ENCODE data around the gene FFAR4.
A peak's percentile ranks its signal among the peaks of the same experiment; 100 is the strongest.
"Not testable (repeated sequence)": the region's sequence is repeated elsewhere in the genome, so short reads cannot be mapped to it uniquely, and the experiment has no call there.

Gene FFAR4

GRCh38 chr10:93566435-93567276 is at the start of gene FFAR4:
TSS of gene FFAR4 (plus strand) at chr10:93566665. CDS start at chr10:93566721, 56 bp downstream.
- Mint-ChIP-seq H3K9me3 (no peaks in the 10 kb centered on the region), H3K4me3 (no peak within 1 kb of the TSS), H3K4me1 (peaks cover 10% of the 10 kb centered on the region), H3K27ac (no peak within 1 kb of the TSS), H3K27me3 (peaks cover 71% of the 10 kb centered on the region)
- no peak for ATAC-seq
- no peak for DNase-seq

DNA sequence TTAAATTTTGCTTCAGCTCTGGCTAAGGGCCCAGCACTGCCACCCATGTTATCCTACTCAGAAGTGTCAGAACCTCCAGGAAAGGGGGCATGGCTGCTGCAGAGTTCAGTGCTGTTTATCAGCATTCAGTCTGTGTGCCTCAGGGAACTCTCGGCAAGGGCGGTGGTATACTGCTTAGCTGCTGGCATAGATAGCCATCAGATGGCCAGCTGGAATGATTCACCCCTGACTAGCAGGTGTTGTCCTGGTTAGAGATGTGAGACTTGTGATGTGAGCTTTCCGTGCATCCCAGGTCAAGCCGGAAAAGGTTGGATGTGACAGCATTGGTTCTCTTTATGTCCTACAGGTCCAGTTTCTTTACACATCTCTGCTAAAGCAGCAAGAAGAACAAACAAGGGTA is 47.9 kb upstream of the FFAR4 start:
- H3K27me3 Mint-ChIP-seq: no peaks in the 10 kb centered on the region
- H3K9me3 Mint-ChIP-seq: peaks cover 5 to 7% of the 10 kb centered on the region in 2 donors
- DNase-seq (no peak), ATAC-seq (no peak)
- no peak overlapping the region for H3K27ac Mint-ChIP-seq
- no peaks in the 10 kb centered on the region for H3K4me1 Mint-ChIP-seq
- H3K4me3 Mint-ChIP-seq: no peak overlapping the region

- Mint-ChIP-seq H3K4me3 (no peak overlapping the region), H3K27me3 (peaks cover 29% of the 10 kb centered on the region), H3K4me1 (no peaks in the 10 kb centered on the region), H3K27ac (no peak overlapping the region), H3K9me3 (no peaks in the 10 kb centered on the region)
- DNase-seq: no peak
- no peak for ATAC-seq
Observed at GRCh38 chr10:93535293-93535692, 31.2 kb upstream of the FFAR4 start.

GRCh38 chr10:93540871-93541270 is 25.6 kb upstream of the FFAR4 start:
- ATAC-seq, H3K4me3 Mint-ChIP-seq, H3K4me1 Mint-ChIP-seq, DNase-seq, H3K9me3 Mint-ChIP-seq, H3K27ac Mint-ChIP-seq: not testable (repeated sequence)
- H3K27me3 Mint-ChIP-seq: peaks cover 30% of the 10 kb centered on the region

- Mint-ChIP-seq H3K9me3 (no peaks in the 10 kb centered on the region), H3K27ac (no peak overlapping the region), H3K4me3 (no peak overlapping the region), H3K27me3 (peaks cover 26% of the 10 kb centered on the region), H3K4me1 (no peaks in the 10 kb centered on the region)
- peak in 1 of 2 donors; percentile 28 for DNase-seq
- no peak for ATAC-seq
Observed at GRCh38 chr10:93541402-93542357, 24.8 kb upstream of the FFAR4 start.

DNA sequence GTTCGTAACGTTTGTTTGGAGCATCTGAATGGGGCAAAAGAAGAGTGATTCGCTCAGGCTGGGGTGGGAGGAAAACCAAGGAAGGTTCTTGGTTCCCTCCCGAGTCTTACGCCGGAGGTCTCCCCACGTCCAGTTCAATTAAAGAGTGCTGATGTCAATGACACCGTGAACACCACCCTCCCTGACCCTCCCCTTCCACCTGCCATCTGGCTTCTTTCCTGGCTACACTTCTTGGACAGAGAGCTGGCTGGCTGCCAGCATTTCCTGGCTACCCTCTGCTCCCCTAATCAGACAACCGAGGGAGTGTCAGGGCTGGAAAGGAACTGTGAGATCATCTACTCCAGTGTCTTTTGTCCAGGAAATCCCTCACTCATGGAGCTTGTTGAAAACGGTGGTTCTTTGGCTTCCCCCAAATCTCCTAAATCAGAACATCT is 24.1 kb upstream of the FFAR4 start:
- no peaks in the 10 kb centered on the region for H3K4me1 Mint-ChIP-seq
- no peak overlapping the region for H3K27ac Mint-ChIP-seq
- no peak overlapping the region for H3K4me3 Mint-ChIP-seq
- H3K9me3 Mint-ChIP-seq: no peaks in the 10 kb centered on the region
- ATAC-seq: no peak
- H3K27me3 Mint-ChIP-seq: peaks cover 26% of the 10 kb centered on the region
- no peak for DNase-seq

- H3K4me1 Mint-ChIP-seq, H3K4me3 Mint-ChIP-seq, H3K27ac Mint-ChIP-seq, DNase-seq, H3K9me3 Mint-ChIP-seq, ATAC-seq: not testable (repeated sequence)
- peaks cover 13% of the 10 kb centered on the region for H3K27me3 Mint-ChIP-seq
Observed at GRCh38 chr10:93546995-93547394, 19.5 kb upstream of the FFAR4 start.

DNA sequence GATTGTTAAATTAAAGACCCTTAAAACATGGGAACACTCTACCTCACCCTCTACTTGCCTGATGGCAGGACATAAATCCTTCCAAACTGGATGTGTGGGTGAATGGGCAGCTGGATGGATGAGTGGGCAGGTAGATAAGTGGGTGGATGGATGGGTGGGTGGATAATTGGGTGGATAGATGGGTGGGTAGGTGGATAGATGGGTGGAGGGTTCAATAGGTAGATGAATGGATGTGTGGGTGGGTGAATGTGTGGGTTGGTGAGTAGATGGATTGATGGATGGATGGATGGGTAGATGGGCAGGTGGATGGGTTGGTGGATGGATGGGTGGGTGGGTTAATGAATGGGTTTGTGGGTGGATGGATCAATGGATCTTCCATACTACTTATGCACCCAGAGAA is 18.9 kb upstream of the FFAR4 start:
- H3K9me3 Mint-ChIP-seq: no peaks in the 10 kb centered on the region

GRCh38 chr10:93548376-93549071 is 17.9 kb upstream of the FFAR4 start:
- Mint-ChIP-seq H3K4me1 (no peaks in the 10 kb centered on the region), H3K27me3 (peaks cover 10% of the 10 kb centered on the region), H3K4me3 (no peak overlapping the region), H3K27ac (no peak overlapping the region), H3K9me3 (no peaks in the 10 kb centered on the region)
- ATAC-seq (no peak), DNase-seq (no peak)

More for the DNA sequence above, 18.9 kb upstream of the FFAR4 start:
- Mint-ChIP-seq H3K4me3 (no peak overlapping the region), H3K27ac (peak overlapping the region in 1 of 2 donors; percentile 62), H3K27me3 (peaks cover 13% of the 10 kb centered on the region), H3K4me1 (no peaks in the 10 kb centered on the region)
- ATAC-seq: no peak
- DNase-seq: no peak

DNA sequence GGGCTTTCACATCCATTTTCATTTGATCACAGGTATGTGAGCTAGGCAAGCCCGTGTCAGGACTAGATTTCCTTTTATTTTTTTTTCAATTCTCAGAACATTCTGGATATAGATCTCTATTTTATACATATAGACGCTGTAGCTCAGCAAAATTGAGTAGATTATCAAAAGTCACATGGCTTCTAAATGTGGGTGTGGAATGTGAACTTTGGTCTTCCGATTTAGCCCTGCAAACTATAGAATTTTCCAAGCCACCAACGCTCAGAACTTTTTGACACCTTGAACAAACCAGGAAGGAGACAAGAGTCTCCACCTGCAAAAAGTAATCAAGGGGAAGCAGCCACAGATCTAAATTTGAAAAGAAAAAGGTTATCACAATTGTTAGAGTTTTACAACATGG is 15.9 kb upstream of the FFAR4 start:
- Mint-ChIP-seq H3K27ac (no peak overlapping the region), H3K4me3 (no peak overlapping the region), H3K9me3 (no peaks in the 10 kb centered on the region), H3K4me1 (no peaks in the 10 kb centered on the region), H3K27me3 (peaks cover 7% of the 10 kb centered on the region)
- no peak for DNase-seq
- ATAC-seq: no peak

GRCh38 chr10:93552780-93553179 is 13.7 kb upstream of the FFAR4 start:
- Mint-ChIP-seq H3K27me3 (peaks cover 7% of the 10 kb centered on the region), H3K4me3 (no peak overlapping the region), H3K9me3 (no peaks in the 10 kb centered on the region), H3K27ac (no peak overlapping the region), H3K4me1 (no peaks in the 10 kb centered on the region)
- ATAC-seq (no peak), DNase-seq (no peak)

DNA sequence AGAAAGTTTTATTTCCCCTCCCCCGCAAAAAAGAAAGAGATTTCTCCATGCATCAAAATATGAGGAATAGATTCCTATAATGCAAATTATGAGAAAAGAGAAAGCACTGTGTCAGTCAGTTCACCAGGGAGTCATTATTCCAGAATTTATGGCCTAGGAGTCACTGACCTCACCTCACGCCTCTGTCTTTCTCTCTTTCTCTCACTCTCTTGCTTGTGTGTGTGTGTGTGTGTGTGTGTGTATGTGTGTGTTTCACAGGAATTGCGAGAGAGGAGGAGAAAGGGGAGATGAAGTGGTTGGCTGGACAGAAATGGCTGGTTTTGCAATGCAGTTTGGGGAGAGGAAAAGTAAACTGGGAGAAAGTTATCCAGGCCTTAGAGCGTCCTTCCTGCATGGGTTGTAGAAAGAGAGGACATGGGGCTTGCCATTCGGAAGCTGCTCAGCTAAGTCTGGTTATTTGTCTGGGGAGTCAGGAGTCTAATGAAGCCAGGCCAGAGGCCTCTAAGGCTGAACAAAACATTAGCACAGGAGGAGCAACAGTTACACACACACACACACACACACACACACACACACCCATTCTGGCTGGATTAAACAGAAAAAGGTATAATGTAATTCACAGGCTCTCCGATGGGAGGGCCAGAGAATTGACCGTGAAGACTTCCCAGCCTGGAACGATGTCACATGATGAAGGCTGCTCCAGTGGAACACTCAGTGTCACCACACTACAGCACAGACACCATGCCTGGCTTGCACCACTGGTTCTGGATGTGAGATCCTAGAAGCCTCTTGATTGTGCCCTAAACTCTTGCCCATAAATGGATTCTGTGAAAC is 12.8 kb upstream of the FFAR4 start:
- Mint-ChIP-seq H3K27ac (no peak overlapping the region), H3K9me3 (no peaks in the 10 kb centered on the region), H3K4me3 (no peak overlapping the region), H3K4me1 (no peaks in the 10 kb centered on the region), H3K27me3 (peaks cover 1% of the 10 kb centered on the region)
- DNase-seq: no peak
- ATAC-seq: no peak

DNA sequence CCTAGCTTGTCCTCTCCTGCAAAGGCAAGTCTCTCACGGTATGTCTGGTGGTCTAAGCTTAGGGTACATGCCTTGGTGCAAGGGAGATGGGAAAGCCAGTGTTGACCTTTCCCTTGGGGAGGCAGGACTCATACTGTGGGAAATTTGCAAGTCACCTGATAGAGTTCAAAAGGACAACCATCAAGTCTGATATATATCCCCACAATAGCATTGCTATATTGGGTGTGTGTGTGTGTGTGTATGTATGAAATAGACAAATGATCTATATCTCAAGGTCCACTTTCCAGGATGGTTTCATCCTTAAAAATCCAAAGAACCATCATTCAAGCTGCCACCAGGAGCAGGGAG is 12.2 kb upstream of the FFAR4 start:
- Mint-ChIP-seq H3K27me3 (no peaks in the 10 kb centered on the region), H3K27ac (no peak overlapping the region), H3K4me1 (no peaks in the 10 kb centered on the region), H3K9me3 (no peaks in the 10 kb centered on the region), H3K4me3 (no peak overlapping the region)
- no peak for ATAC-seq
- DNase-seq: no peak

DNA sequence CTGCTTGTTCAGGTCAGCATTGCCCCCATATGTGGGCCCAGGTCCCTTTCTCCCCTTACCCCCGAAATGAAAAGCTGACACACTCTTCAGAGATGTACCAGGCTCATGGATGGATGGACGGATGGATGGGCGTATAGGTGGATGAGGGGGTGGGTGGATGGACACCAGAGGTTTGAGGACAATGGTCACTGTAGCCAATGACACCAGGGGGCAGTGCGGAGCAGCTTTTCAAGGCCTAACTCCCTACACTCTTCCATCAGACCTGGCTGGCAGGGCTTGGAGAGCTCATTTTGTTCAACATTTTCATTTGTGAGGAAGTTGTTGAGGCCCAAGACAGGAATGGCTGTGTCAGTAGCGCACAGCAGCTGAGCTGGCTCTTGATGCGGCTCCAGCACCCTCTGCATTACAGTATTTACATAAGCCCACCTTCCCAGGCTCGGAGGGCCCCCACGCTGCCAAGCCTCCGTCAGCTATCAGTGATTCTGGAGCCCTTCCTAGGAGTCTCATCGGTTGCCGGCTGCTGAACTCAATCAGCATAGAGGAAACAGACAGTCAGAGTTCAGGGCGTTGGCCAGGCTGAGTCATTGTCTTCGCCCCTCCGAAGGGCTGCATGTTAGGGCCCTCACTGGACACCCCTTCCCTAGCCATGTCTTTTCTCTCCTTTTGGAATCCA is 11.6 kb upstream of the FFAR4 start:
- no peaks in the 10 kb centered on the region for H3K27me3 Mint-ChIP-seq
- ATAC-seq (peak; percentile 74), DNase-seq (peak; percentile 32 to 50)
- no peaks in the 10 kb centered on the region for H3K9me3 Mint-ChIP-seq
- no peak overlapping the region for H3K4me3 Mint-ChIP-seq
- no peaks in the 10 kb centered on the region for H3K4me1 Mint-ChIP-seq
- no peak overlapping the region for H3K27ac Mint-ChIP-seq
